Body of pancreas (tissue), 4 donors: ENCODE results near the gene MAN2A1. TPM values are rescaled to one million over a fixed set of nuclear protein-coding genes. Genes with fewer than 3 reads are reported as not detected.

Source experiments
- ATAC-seq: fragments of 150-250 bp; one replicate; pipeline ENCODE4 v1.9.1; 2016
- DNase-seq, 4 donors: peaks; one replicate each; pipeline ENCODE4 v3.0.0-alpha.2; 2019
- H3K27ac ChIP-seq, 4 donors: fragments of 200-600 bp; sonication (generic); 1 replicate in 3 of 4; 2 replicates in 1 of 4; pipeline versions ENCODE4 v1.5.1 to v1.6.1; 2016 to 2019; ENCODE audit warnings: mild to moderate bottlenecking in 1 of 4, mixed read lengths in 1 of 4, moderate library complexity in 1 of 4
- H3K27me3 ChIP-seq, 2 donors: fragments of 200-600 bp; sonication (generic); one replicate each; pipeline ENCODE4 v1.6.0; 2016; ENCODE audit warnings: mild to moderate bottlenecking in 1 of 2
- H3K36me3 ChIP-seq, 2 donors: fragments of 200-600 bp; sonication (generic); replicated peaks in 1 of 2; 2 replicates each; pipeline ENCODE4 v1.5.1; 2016; ENCODE audit warnings: low read depth in 2 of 2; ENCODE audit not compliant: insufficient read depth in 1 of 2
- H3K4me1 ChIP-seq: fragments of 200-600 bp; sonication (generic); one replicate; pipeline ENCODE4 v1.6.0; 2016
- H3K4me3 ChIP-seq, 2 donors: fragments of 200-600 bp; sonication (generic); 1 replicate in 1 of 2; 2 replicates in 1 of 2; pipeline ENCODE4 v1.5.1; 2016 to 2019
- H3K9me3 ChIP-seq, 3 donors: fragments of 200-600 bp; sonication (generic); 1 replicate in 2 of 3; 2 replicates in 1 of 3; pipeline ENCODE4 v1.5.1; 2016
- POLR2A ChIP-seq, 3 donors: fragments of 450-650 bp; IDR thresholded peaks; one replicate each; pipeline ENCODE4 v1.6.1; 2016; ENCODE audit warnings: antibody characterized with exemption in 3 of 3, mild to moderate bottlenecking in 2 of 3
- WGBS, 2 donors: methylation state at CpG; one replicate each; pipeline ENCODE4 v1.1.5; 2017; 5-methylcytosine and 5-hydroxymethylcytosine counted together
- intact Hi-C: fragments of 100-400 bp; cut with DNase I; formaldehyde crosslinking; loops from one replicate; pipeline ENCODE4 v1.15.1; 2023
- total RNA-seq, 2 donors: library from RNA; depleted of rRNA; stranded (reverse); fragments of >200 nt; gene quantifications; one replicate each; pipeline ENCODE4 v1.1.0, GENCODE V29; 2016
- TF ChIP-seq, protein P1 (sequence below), 7 experiments: fragments of 450-650 bp in 4 of 7; fragments of 200-600 bp in 3 of 7; sonication (generic) in 3 of 7; IDR thresholded peaks; one replicate each; pipeline ENCODE4 v1.5.1; 2016 to 2019; ENCODE audit warnings: antibody characterized with exemption in 7 of 7

Gene MAN2A1
- total RNA-seq, 2 donors from 2014 or later, result 43.8 to 61.7 TPM

DNA sequence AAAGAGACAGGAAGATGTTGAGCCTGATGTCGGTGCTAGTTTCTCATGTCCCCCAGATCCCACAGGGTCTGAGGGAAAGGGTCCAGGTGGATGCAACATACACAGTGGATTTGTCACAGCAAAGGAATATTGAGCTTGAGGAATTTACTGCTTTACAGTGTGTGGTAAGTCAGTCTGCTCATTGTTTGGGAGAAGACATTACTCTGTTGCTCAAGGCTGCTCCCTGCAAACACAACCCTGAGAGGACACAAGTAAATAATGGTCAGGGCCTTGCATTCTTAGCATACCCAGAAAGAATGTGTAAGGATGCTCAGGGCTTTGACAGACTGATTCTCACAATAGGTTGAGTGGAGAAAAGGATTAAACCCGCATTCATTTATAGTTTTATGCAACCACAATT is 7.3 kb upstream of the MAN2A1 start:
- no peaks in the 10 kb centered on the region for H3K36me3 ChIP-seq
- no peaks in the 10 kb centered on the region for H3K9me3 ChIP-seq
- H3K4me1 ChIP-seq, result no peaks in the 10 kb centered on the region
- TF ChIP-seq, protein P1, sequence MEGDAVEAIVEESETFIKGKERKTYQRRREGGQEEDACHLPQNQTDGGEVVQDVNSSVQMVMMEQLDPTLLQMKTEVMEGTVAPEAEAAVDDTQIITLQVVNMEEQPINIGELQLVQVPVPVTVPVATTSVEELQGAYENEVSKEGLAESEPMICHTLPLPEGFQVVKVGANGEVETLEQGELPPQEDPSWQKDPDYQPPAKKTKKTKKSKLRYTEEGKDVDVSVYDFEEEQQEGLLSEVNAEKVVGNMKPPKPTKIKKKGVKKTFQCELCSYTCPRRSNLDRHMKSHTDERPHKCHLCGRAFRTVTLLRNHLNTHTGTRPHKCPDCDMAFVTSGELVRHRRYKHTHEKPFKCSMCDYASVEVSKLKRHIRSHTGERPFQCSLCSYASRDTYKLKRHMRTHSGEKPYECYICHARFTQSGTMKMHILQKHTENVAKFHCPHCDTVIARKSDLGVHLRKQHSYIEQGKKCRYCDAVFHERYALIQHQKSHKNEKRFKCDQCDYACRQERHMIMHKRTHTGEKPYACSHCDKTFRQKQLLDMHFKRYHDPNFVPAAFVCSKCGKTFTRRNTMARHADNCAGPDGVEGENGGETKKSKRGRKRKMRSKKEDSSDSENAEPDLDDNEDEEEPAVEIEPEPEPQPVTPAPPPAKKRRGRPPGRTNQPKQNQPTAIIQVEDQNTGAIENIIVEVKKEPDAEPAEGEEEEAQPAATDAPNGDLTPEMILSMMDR (IDR thresholded peaks at IDR 0.05), result no peak
- no peak for TF ChIP-seq POLR2A (IDR thresholded peaks at IDR 0.05)
- intact Hi-C loops, result no loop called here
- ATAC-seq, result no peak
- no peak for DNase-seq
- WGBS, 2 donors, result 68 to 78% methylated on average over 2 of the region's 2 CpGs
- H3K27me3 ChIP-seq, result no peaks in the 10 kb centered on the region
- no peak overlapping the region for H3K27ac ChIP-seq
- no peak overlapping the region for H3K4me3 ChIP-seq

- no peak overlapping the region for H3K4me3 ChIP-seq
- DNase-seq, result no peak
- intact Hi-C loops, result no loop called here
- 72 to 74% methylated on average over 4 of the region's 4 CpGs for WGBS, 2 donors
- no peak for ATAC-seq
- H3K4me1 ChIP-seq, result peaks cover 4% of the 10 kb centered on the region
- H3K36me3 ChIP-seq, result no peaks in the 10 kb centered on the region
- no peaks in the 10 kb centered on the region for H3K27me3 ChIP-seq
- no peak overlapping the region for H3K27ac ChIP-seq
- no peaks in the 10 kb centered on the region for H3K9me3 ChIP-seq
- TF ChIP-seq, protein P1 (IDR thresholded peaks at IDR 0.05), result no peak
- TF ChIP-seq POLR2A (IDR thresholded peaks at IDR 0.05), result no peak
Measured at GRCh38 chr5:109685916-109686315, 3.8 kb upstream of the MAN2A1 start.

DNA sequence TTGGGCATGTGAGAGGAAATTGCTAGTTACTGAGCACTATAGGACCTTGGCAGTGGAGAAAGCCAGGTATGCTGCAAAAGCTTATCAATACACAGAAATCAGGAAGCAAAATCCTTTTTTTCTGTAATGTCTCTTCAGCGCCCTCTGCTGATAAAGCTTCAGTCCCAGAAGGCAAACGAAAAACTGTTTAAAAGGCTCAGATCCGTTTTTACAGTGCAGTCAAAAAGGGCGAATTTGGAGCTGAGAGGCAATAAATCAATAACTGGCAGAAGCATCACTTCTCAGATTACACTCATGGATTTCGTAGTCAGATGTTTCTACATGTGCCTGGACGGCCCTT is 1.1 kb upstream of the MAN2A1 start:
- peaks cover 25% of the 10 kb centered on the region for H3K4me1 ChIP-seq
- H3K36me3 ChIP-seq, result no peaks in the 10 kb centered on the region
- no peak for ATAC-seq
- H3K27ac ChIP-seq, result peak overlapping the region; percentile 93 to 99 (median 97)
- H3K27me3 ChIP-seq, result no peaks in the 10 kb centered on the region
- 4% methylated on average over 6 of the region's 6 CpGs for WGBS, 2 donors
- no peaks in the 10 kb centered on the region for H3K9me3 ChIP-seq
- H3K4me3 ChIP-seq, result peak overlapping the region in 1 of 2 donors; percentile 21
- intact Hi-C loops, result no loop called here
- TF ChIP-seq POLR2A (IDR thresholded peaks at IDR 0.05), result no peak
- TF ChIP-seq, protein P1 (IDR thresholded peaks at IDR 0.05), result peak; percentile 35 to 83 (median 76)
- peak in 3 of 4 donors; percentile 53 to 65 (median 59) for DNase-seq

GRCh38 chr5:109688970-109689739 is 572 bp upstream of the MAN2A1 start:
- intact Hi-C loops, result no loop called here
- Histone ChIP-seq H3K36me3 (no peaks in the 10 kb centered on the region), H3K4me3 (peak overlapping the region; percentile 71 to 82), H3K27me3 (no peaks in the 10 kb centered on the region), H3K4me1 (peaks cover 31% of the 10 kb centered on the region), H3K9me3 (no peaks in the 10 kb centered on the region), H3K27ac (peak overlapping the region; percentile 93 to 99 (median 97))
- 0 to 1% methylated on average over 39 to 65 of the region's 68 CpGs for WGBS, 2 donors
- DNase-seq, result peak; percentile 89 to 94 (median 92)
- peak; percentile 89 for ATAC-seq
- TF ChIP-seq, protein P1 (IDR thresholded peaks at IDR 0.05), result peak in 2 of 7 experiments; percentile 4 to 23
- peak; percentile 92 to 96 (median 95) for TF ChIP-seq POLR2A (IDR thresholded peaks at IDR 0.05)
